Heart left ventricle (tissue), 16 donors: ENCODE data around the gene TRAK1. TPM values are rescaled to one million over a fixed set of nuclear protein-coding genes. Genes with fewer than 3 reads are reported as not detected.

Experiments
- ATAC-seq, 4 donors: fragments of 200-7000 bp; cut with Tn5 transposase; one replicate each; pipeline ENCODE4 v1.9.1; 2020 to 2022; ENCODE audit warnings: moderate library complexity in 4 of 4, mild to moderate bottlenecking in 3 of 4, moderate number of reproducible peaks in 1 of 4
- DNase-seq, 5 donors: peaks; one replicate each; pipeline ENCODE4 v3.0.0-alpha.2; 2020
- H3K27ac ChIP-seq, 12 donors: fragments of 200-600 bp; sonication (generic) in 4 of 12; one replicate each; pipeline versions ENCODE4 v1.5.0 to v1.8.0; 2016 to 2022; ENCODE audit warnings: mild to moderate bottlenecking in 2 of 12
- H3K27me3 ChIP-seq, 9 donors: fragments of 200-600 bp; sonication (generic) in 2 of 9; one replicate each; pipeline versions ENCODE4 v1.5.1 to v1.8.0; 2016 to 2022; ENCODE audit warnings: mild to moderate bottlenecking in 3 of 9
- H3K36me3 ChIP-seq, 9 donors: fragments of 200-600 bp; sonication (generic) in 2 of 9; one replicate each; pipeline versions ENCODE4 v1.5.0 to v1.8.0; 2018 to 2022; ENCODE audit warnings: mild to moderate bottlenecking in 2 of 9
- H3K4me1 ChIP-seq, 12 donors: fragments of 200-600 bp; sonication (generic) in 4 of 12; one replicate each; pipeline versions ENCODE4 v1.5.0 to v1.8.0; 2016 to 2022; ENCODE audit warnings: mild to moderate bottlenecking in 3 of 12
- H3K4me3 ChIP-seq, 12 donors: fragments of 200-600 bp; sonication (generic) in 4 of 12; one replicate each; pipeline versions ENCODE4 v1.5.0 to v1.8.0; 2017 to 2022; ENCODE audit warnings: mild to moderate bottlenecking in 9 of 12, moderate library complexity in 4 of 12
- H3K9me3 ChIP-seq, 12 donors: fragments of 200-600 bp; sonication (generic) in 4 of 12; one replicate each; pipeline versions ENCODE4 v1.5.0 to v1.8.0; 2016 to 2022; ENCODE audit warnings: mild to moderate bottlenecking in 1 of 12
- POLR2A ChIP-seq, 2 donors: fragments of 450-650 bp; IDR thresholded peaks; one replicate each; pipeline ENCODE4 v1.6.1; 2017; ENCODE audit warnings: antibody characterized with exemption in 2 of 2, mild to moderate bottlenecking in 2 of 2, moderate library complexity in 2 of 2
- WGBS, 4 donors: extraction: QIAGEN DNeasy Blood & Tissue Kit in 2 of 4; methylation state at CpG; one replicate each; pipeline versions ENCODE4 v1.1.5 to v1.1.7; 2013 to 2018; 5-methylcytosine and 5-hydroxymethylcytosine counted together
- intact Hi-C, 10 donors: fragments of 100-400 bp; cut with DNase I; formaldehyde crosslinking; loops; one replicate each; pipeline versions ENCODE4 v1.11.1 to v1.14.2; 2022
- polyA plus RNA-seq, 2 donors: library from polyadenylated mRNA; stranded (reverse); fragments of 200-250 nt; gene quantifications; one replicate each; pipeline ENCODE4 v1.2.3, GENCODE V29; 2013
- total RNA-seq, 9 donors: library from RNA; depleted of rRNA in 2 of 9; stranded (reverse); fragments of >200 nt in 2 of 9; fragmentation: NEBNext Ultra II Directional in 3 of 9; extraction: Animal tissue kit (Norgen Biotek cat#: 25700) in 3 of 9; gene quantifications; one replicate each; pipeline versions ENCODE4 v1.1.0 to v1.2.4, GENCODE V29; 2016 to 2023
- TF ChIP-seq, protein P1 (sequence below), 12 donors: fragments of 200-600 bp; sonication (generic) in 4 of 12; IDR thresholded peaks; one replicate each; pipeline versions ENCODE4 v1.5.0 to v1.8.0; 2018 to 2022; ENCODE audit warnings: antibody characterized with exemption in 12 of 12, mild to moderate bottlenecking in 5 of 12
- donor health status: ischemic (EF 13 %, LVEDD 7.1; RV severe dilation, severe dysfunction).
- donor health status: healthy with polysubstance abuse.
- donor health status: DM: no; HTN: yes; CAD: no.
- donor health status: DM: no; HTN: no; CAD: no.
- donor health status: ischemic (EF 25% LVEDD 6.9; RV normal size, moderate dysfunction).
- donor health status: ischemic (EF 25% LVEDD 5.7; RV mildly dilated, moderate dysfunction).
- donor health status: healthy.
- donor health status: DM: yes; HTN: yes; CAD: no.
- donor health status: ischemic (EF 35%, LVEDD 5.7; RV mildly dilated, moderate dysfunction).
- donor health status: nonischemic (EF 11% LVEDD 7.7; RV severe dilation, severe dysfunction).
- donor health status: DM: yes; HTN: yes; CAD: no.
- donor health status: PGD.
- donor health status: ischemic (EF 29% LVEDD 5.4; RV normal size, mild dysfunction).
- donor health status: nonischemic (EF 23%, LVEDD 6.1; RV moderate dilation, normal function).

The TRAK1 gene
- total and polyA plus RNA-seq, 11 donors, result 53.3 to 364 (median 250) TPM

DNA sequence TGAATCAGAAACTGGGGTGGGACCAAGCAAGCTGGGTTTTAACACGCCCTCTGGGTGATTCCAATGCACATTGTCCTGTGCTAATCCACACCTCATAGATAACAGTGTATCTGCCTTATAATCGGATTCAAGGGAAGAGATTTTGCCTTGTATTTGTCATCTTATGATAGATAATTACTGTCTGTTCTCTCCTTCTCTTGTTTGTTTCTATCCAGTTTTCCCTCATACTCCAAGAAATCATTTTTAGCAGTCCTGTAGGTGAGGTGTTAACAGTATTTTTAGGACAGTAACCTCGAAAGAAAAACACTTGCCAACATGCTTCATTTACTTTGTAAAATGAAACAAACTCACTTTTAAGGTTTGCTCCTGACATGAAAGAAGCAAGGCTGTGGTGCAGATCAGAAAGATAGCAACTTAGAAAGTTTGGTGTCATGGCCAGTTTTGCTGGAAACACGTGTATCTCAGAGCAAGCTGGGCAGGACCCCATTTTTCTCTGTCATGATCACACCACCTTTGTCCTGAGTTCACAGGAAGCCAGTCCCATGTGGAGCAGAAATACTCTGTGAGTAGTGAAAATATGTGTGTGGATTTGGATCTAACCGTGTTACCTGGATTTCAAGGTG, 72.6 kb downstream of the TRAK1 start:
- ATAC-seq, result no peak
- intact Hi-C loops, result no loop called here
- 55 to 68% (median 65%) methylated on average over 5 of the region's 5 CpGs for WGBS, 4 donors
- Histone ChIP-seq H3K27me3 (no peaks in the 10 kb centered on the region), H3K27ac (no peak overlapping the region), H3K4me3 (no peak overlapping the region), H3K9me3 (no peaks in the 10 kb centered on the region), H3K4me1 (peaks cover 16 to 100% (median 72%) of the 10 kb centered on the region in 12 donors), H3K36me3 (no peaks in the 10 kb centered on the region)
- no peak for TF ChIP-seq POLR2A (IDR thresholded peaks at IDR 0.05)
- TF ChIP-seq, protein P1, sequence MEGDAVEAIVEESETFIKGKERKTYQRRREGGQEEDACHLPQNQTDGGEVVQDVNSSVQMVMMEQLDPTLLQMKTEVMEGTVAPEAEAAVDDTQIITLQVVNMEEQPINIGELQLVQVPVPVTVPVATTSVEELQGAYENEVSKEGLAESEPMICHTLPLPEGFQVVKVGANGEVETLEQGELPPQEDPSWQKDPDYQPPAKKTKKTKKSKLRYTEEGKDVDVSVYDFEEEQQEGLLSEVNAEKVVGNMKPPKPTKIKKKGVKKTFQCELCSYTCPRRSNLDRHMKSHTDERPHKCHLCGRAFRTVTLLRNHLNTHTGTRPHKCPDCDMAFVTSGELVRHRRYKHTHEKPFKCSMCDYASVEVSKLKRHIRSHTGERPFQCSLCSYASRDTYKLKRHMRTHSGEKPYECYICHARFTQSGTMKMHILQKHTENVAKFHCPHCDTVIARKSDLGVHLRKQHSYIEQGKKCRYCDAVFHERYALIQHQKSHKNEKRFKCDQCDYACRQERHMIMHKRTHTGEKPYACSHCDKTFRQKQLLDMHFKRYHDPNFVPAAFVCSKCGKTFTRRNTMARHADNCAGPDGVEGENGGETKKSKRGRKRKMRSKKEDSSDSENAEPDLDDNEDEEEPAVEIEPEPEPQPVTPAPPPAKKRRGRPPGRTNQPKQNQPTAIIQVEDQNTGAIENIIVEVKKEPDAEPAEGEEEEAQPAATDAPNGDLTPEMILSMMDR (IDR thresholded peaks at IDR 0.05), result no peak
- no peak for DNase-seq

DNA sequence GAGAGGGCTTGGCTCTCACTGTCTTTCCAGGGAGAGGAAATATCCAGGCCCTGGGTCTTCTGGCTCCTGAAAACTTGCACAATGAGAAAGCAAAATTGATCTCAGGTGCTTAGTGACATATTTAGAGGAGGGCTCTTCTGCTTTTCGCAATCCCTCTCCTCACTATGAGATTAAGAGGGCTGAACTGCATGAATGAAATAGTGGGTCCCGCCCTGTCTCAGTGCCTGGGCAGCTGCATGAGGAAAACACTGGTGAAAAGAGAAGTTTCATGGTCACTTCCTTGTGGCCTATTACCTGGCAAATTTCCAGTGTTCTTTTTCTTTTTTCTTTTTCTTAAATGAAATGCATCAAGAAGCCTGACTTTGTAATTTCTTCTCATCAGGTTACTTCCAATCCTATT, 73.5 kb downstream of the TRAK1 start:
- Histone ChIP-seq H3K9me3 (no peaks in the 10 kb centered on the region), H3K27ac (peak overlapping the region in 1 of 12 donors; percentile 17), H3K4me3 (no peak overlapping the region), H3K36me3 (no peaks in the 10 kb centered on the region), H3K27me3 (no peaks in the 10 kb centered on the region), H3K4me1 (peaks cover 10 to 100% (median 67%) of the 10 kb centered on the region in 12 donors)
- TF ChIP-seq, protein P1 (IDR thresholded peaks at IDR 0.05), result no peak
- TF ChIP-seq POLR2A (IDR thresholded peaks at IDR 0.05), result no peak
- ATAC-seq, result no peak
- intact Hi-C loops, result no loop called here
- WGBS, 4 donors, result 75 to 86% (median 82%) methylated on average over 2 of the region's 2 CpGs
- DNase-seq, result no peak

DNA sequence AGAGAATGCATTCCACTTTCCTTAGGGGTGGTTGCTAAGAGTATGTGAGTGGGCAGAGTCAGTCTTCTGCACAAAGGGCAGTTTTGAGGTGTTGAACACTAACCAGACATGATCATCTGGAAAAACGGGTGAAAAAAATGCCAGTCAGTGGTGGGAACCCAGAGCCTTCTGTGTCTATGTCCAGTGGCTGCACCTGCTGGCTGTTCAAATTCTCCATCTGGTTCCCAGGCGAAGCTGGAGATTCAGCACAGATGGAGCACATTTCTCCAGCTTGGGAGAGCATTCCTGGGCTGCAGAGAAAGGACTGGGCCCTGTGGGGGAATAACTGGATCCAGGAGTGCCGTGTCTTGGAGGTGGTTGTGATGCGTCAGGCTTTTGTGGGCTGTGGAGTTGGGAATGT, 74.1 kb downstream of the TRAK1 start:
- Histone ChIP-seq H3K27me3 (no peaks in the 10 kb centered on the region), H3K27ac (no peak overlapping the region), H3K4me1 (peaks cover 10 to 100% (median 66%) of the 10 kb centered on the region in 12 donors), H3K36me3 (no peaks in the 10 kb centered on the region), H3K9me3 (no peaks in the 10 kb centered on the region), H3K4me3 (no peak overlapping the region)
- intact Hi-C loops, result no loop called here
- DNase-seq, result no peak
- 77 to 88% (median 86%) methylated on average over 4 of the region's 4 CpGs for WGBS, 4 donors
- ATAC-seq, result no peak
- TF ChIP-seq, protein P1 (IDR thresholded peaks at IDR 0.05), result no peak
- no peak for TF ChIP-seq POLR2A (IDR thresholded peaks at IDR 0.05)

DNA sequence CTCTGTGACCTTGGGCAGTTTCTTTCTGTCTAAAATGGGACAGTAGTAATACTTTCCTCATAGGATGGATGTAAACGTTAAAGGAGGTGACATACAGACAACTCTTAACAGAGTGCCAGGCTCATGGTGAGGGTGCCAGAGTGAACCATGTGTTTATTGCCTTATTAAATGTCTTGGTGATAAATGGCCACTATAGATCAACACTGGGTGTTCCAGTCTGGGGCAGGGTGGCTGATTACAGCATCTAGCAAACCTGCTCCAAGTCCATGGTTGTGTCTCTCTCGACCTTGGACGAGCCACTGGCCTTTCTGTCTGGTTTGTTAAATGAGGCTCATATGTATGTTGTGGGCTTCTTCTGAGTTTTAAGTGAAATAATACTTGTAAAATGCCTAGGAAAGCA, 75.1 kb downstream of the TRAK1 start:
- Histone ChIP-seq H3K4me3 (no peak overlapping the region), H3K27ac (peak overlapping the region in 6 of 12 donors; percentile 1 to 43 (median 16)), H3K4me1 (peaks cover 10 to 100% (median 60%) of the 10 kb centered on the region in 12 donors), H3K9me3 (no peaks in the 10 kb centered on the region), H3K27me3 (no peaks in the 10 kb centered on the region), H3K36me3 (no peaks in the 10 kb centered on the region)
- intact Hi-C loops, result no loop called here
- no peak for DNase-seq
- TF ChIP-seq, protein P1 (IDR thresholded peaks at IDR 0.05), result no peak
- no peak for TF ChIP-seq POLR2A (IDR thresholded peaks at IDR 0.05)
- 51 to 59% (median 52%) methylated on average over 3 of the region's 3 CpGs for WGBS, 4 donors
- peak in 3 of 4 donors; percentile 5 to 24 (median 21) for ATAC-seq
